ENCODE data around the gene GPR142.

DNA sequence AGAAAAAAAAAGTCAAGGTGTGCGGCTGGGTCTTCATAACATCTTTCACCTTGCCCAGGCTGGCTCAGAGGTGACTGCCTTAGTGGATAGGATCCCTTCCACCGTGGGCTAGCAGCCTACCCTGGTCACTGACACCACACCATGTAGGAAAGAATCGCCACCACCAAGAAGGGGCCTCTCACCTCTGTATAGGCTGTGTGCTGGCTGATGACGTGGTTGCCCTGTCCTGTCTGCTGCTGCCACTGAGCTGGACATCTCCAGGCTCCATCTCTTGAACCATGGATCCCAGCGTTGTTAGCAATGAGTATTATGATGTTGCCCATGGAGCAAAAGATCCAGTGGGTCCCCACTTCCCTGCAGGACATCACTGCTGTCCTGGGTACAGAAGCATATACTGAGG, at the start of gene GPR142:
- no peak for TF ChIP-seq EZH2 (IDR thresholded peaks at IDR 0.05; ENCODE audit: insufficient read depth, poor library complexity, severe bottlenecking)
- TF ChIP-seq EZH2phosphoT487 (IDR thresholded peaks at IDR 0.05; ENCODE audit: insufficient read depth, low read depth) = no peak
